22Rv1 (cell line): ENCODE measurements around the gene C1QTNF4.

ENCODE experiments used
- H3K27ac ChIP-seq: fragments of 450-650 bp; 2 replicates; pipeline ENCODE4 v1.5.1; 2017
- ZFX ChIP-seq: fragments of 450-650 bp; IDR thresholded peaks from 2 replicates; pipeline ENCODE4 v1.6.1; 2017; ENCODE audit warnings: antibody characterized with exemption, borderline replicate concordance
- TF ChIP-seq, protein P1 (sequence below): fragments of 450-650 bp; IDR thresholded peaks from 2 replicates; pipeline ENCODE4 v1.5.1; 2017; ENCODE audit warnings: mild to moderate bottlenecking

Gene C1QTNF4

DNA sequence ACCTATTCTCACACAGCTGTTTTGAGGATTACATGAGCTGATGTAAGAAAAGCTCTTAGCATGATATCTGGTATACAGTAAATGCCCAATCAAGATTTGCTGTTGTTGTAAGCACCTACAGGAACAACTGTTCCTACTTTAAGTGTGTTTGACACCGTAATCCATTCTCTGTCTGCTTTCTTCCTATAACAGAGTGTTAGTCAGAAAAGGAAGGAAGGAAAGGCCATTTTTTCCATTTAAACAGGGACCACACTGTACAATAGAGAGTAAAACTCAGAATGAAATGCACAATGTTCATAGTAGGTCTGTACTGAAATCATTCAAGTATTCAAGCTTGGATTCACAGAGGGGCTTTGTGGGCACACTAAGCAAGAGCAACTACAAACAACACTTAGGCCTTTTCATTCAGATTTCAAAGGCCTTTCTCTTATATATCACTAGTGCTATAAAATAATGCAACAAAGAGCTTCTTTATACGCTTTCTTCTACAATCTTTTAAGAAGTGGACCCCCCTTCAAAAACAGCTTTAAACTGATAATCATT is 26.7 kb upstream of the C1QTNF4 start:
- TF ChIP-seq, protein P1, sequence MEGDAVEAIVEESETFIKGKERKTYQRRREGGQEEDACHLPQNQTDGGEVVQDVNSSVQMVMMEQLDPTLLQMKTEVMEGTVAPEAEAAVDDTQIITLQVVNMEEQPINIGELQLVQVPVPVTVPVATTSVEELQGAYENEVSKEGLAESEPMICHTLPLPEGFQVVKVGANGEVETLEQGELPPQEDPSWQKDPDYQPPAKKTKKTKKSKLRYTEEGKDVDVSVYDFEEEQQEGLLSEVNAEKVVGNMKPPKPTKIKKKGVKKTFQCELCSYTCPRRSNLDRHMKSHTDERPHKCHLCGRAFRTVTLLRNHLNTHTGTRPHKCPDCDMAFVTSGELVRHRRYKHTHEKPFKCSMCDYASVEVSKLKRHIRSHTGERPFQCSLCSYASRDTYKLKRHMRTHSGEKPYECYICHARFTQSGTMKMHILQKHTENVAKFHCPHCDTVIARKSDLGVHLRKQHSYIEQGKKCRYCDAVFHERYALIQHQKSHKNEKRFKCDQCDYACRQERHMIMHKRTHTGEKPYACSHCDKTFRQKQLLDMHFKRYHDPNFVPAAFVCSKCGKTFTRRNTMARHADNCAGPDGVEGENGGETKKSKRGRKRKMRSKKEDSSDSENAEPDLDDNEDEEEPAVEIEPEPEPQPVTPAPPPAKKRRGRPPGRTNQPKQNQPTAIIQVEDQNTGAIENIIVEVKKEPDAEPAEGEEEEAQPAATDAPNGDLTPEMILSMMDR: no peak
- TF ChIP-seq ZFX: no peak
- no peak overlapping the region for H3K27ac ChIP-seq

DNA sequence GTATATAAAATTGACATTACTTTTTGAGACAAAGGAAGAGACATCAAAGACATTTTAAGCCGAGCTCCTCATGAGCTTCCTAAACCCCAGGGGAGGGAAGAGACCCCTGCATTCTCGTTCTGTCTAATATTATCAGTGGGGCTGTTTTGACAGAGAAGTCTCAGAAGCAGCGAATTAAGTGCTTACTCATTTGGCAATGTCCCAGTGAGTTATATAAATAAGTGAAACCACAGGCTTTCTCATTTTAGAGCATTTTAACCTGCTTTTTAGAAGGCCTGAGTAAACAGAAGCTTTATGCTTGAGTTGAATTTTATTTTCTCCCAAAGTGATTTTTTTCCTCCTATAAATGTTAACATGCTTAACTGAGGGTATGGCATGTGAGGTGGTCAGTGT is 23.2 kb upstream of the C1QTNF4 start:
- TF ChIP-seq ZFX: no peak
- TF ChIP-seq, protein P1: 0 out of 2 replicates have a peak, but pooled peaks have one; percentile 15
- no peak overlapping the region for H3K27ac ChIP-seq

DNA sequence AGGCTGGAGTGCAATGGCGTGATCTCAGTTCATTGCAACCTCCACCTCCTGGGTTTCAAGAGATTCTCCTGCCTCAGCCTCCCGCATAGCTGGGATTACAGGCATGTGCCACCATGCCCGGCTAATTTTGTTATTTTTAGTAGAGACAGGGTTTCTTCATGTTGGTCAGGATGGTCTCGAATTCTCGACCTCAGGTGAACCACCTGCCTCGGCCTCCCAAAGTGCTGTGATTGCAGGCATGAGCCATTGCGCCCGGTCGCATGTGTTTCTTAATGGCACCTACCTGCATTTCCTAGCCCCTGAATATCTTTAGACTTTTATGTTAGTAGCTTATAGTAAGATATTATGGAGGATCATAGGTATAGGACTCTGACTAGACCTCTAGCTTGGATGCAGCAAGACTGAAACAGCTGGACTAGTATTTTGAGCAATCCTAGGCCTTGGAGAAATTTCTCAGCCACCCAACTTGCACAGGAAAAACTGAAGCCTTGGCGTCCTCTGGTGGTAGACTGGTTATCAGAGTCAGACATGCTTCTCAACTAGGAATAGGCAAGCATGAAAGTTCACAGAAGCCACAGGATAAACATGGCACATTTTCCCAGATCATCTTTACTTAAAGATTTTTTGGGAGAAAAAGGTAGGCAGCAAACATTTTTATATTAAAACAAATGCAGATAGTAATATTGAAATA is 22.7 kb upstream of the C1QTNF4 start:
- no peak overlapping the region for H3K27ac ChIP-seq
- TF ChIP-seq, protein P1: peak; percentile 65
- no peak for TF ChIP-seq ZFX

DNA sequence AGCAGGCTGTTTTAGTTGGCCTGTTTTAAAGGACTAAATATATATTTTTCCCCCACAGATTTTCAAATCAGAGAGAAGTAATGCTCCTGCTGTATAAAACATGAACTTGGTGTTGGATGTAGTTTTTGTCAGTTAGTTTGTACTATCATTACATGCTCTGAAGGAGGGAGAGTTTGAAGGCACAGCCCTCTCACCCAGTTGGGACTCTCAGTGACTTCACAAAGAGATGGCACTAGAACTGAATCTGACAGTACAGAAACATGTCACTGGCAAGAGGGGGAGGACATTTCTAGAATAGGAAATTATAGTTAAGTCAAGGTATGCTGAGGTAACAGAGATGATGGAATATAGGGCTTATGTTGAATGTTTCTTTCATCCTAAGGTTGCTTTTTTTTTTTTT is 21.0 kb upstream of the C1QTNF4 start:
- TF ChIP-seq, protein P1: no peak
- TF ChIP-seq ZFX: no peak
- H3K27ac ChIP-seq: no peak overlapping the region

DNA sequence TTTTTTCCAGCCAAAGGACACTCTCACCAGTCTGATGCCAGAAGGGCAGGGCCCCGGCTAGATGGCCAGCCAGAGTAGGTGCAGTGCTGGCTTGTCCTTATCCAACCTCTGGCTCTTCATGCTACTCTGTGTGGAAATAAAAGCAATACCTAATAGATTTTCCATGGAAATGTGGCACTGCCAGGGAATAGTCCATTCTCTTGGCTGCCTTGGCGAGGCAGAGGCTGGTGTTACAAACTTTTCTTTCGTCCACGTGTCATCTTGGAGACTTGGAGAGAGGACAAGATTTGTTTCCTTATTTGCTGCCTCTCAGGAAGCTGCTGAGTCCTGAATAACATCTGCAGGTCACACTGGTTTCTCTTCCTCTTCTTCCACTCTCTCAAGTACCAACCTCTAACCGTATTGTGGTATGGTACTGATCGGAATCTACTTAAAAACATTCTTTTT is 17.2 kb upstream of the C1QTNF4 start:
- no peak for TF ChIP-seq ZFX
- TF ChIP-seq, protein P1: no peak
- no peak overlapping the region for H3K27ac ChIP-seq

DNA sequence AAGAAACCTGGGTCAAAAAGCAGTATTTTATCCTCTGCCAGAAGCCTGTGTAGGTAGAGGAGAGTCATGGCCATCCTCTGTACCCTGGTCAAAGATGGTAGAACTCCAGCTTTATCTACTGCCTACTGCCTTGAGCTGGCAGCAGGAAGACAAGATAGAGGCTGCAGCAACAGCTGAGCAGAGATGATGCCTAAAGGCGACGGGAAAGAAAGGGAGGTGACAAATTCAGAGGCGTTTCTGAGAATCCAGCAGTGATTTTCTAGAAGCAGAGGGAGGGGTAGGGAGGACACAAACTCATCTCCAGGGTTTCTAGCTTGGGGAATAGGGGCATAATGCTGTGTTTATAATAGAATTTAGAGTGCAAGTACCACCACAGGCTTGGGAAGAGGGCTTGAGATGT is 15.5 kb upstream of the C1QTNF4 start:
- H3K27ac ChIP-seq: no peak overlapping the region

DNA sequence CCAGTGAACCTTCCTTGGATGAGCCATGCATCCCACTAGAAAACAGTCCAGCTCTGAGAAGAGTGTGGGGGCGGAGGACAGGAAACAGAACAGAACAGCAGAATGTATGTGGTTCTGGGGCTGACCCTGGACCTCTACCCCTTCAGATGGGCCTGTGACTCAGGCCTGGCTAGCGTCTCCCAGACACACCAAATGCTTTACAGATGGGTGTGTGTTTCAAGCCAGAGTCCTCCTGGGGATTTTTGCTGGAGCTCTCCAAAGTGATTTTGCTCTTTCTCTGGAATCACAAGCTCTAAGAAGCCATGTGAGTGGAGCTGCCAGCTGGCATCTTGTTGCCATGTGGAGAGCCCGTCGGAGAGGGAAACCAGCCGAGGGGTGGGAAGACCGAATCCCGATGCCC is 13.2 kb upstream of the C1QTNF4 start:
- TF ChIP-seq, protein P1: no peak
- TF ChIP-seq ZFX: no peak
- no peak overlapping the region for H3K27ac ChIP-seq

More for the DNA sequence above, 15.5 kb upstream of the C1QTNF4 start:
- no peak for TF ChIP-seq ZFX
- TF ChIP-seq, protein P1: no peak
